NCI-H1048 (cell line): ENCODE data around the gene UHRF1.
"Not testable (repeated sequence)": the region's sequence is repeated elsewhere in the genome, so short reads cannot be mapped to it uniquely, and the experiment has no call there.

Source experiments
- DNase-seq: peaks from one replicate; lab custom pipeline; 2025; lab: John Stamatoyannopoulos, UW

The UHRF1 gene

DNA sequence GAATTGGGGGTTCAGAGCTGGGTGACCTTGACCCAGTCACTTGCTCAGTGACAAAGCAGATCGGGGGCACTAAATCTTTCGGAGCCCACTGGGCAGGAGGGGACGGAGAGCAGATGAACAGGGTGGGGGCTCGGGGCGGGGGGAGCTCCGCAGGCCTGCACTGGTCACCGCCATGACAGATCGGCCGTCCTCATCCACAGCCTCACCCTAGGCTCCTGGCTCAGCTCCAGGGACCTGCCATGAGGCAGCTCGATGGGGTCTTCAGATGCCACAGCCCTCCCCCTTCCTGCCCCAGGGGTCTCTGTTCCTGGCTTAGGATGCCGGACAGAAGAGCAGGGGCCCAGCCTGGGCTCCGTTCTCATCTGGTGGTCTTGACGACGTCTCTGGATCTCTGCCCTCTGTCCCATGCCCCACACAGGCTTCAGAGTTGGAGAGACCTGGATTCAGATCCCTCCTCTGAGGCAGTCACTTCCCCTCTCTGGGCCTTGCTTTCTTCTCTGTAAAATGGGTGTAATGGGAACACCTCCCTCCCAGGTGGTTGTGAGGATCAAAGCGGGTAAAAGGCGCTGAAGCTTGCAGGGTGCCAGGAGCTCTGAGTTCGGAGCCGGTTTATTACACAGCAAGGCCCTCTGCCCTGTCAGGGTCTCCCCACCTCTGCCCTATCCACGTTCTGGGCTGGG, 62.7 kb downstream of the UHRF1 start:
- DNase-seq: no peak

DNA sequence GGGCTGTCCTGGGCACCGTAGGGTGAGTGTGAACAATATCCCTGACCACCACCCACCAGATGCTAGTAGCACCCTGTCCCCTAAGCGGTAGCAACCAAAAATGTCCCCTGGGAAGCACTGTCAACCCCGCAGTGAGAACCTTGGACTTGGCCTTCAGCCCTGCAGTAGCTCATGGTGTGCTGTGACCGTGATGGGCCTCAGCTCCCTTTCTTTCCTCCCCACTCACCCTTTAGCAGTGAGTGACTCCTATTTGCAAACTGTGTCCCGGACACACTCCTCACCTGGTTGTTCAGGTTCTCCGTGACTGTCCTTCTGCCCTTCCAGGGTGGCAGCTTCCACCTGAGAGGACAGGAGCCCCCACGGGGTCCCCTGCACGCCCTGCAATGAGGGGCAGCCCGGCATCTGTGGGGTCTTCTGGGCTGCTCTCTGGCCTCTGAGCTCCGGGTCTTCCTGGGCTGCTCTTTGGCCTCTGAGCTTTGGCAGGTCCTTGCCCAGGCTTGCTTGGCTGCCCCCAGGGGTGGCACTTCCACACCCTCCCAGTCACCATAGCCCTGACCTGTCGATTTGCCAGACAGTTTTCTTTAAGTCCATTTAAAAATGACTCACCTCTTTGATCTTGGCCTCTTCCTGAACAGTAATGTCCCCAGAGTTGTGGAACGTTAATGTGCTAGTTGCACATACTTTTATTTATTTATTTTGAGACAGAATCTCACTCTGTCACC, 63.4 kb downstream of the UHRF1 start:
- DNase-seq: no peak

DNA sequence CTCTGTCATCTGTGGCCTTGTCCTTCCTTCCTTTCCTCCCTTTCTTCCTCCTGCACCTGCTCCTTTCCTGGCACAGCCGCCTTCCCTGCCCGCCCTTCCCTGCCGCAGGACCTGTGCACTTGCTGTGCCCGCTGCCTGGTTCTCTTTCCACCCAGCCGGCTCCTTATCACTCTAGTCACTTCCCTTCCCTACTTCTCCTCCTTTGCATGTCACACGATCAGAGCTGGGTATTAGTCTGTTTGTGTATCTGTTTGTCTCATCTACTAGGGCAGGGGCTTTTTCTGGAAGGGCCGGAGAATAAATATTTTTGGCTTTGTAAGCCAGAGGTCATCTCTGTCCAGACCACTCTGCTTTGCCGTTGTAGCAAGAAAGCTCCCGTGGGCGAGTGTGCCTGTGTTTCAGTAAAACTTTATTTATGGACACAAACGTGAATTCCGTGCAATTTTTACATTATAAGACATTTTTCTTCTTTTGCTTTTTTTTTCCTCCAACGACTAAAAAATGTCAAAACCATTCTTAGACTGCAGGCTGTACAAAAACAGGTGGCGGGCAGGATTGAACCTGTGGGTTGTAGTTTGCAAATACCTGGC, 65.7 kb downstream of the UHRF1 start:
- DNase-seq: no peak

DNA sequence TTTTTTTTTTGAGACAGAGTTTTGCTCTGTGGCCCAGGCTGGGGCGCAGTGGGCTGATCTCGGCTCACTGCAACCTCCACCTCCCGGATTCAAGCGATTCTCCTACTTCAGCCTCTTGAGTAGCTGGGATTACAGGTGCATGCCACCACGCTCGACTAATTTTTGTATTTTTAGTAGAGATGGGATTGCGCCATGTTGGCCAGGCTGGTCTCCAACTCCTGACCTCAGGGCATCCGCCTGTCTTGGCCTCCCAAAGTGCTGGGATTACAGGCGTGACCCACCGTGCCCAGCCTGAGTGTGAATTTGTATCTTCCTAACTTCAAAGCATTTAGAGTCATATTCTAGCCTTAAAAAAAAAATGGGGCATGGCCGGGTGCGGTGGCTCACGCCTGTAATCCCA, 66.3 kb downstream of the UHRF1 start:
- not testable (repeated sequence) for DNase-seq

DNA sequence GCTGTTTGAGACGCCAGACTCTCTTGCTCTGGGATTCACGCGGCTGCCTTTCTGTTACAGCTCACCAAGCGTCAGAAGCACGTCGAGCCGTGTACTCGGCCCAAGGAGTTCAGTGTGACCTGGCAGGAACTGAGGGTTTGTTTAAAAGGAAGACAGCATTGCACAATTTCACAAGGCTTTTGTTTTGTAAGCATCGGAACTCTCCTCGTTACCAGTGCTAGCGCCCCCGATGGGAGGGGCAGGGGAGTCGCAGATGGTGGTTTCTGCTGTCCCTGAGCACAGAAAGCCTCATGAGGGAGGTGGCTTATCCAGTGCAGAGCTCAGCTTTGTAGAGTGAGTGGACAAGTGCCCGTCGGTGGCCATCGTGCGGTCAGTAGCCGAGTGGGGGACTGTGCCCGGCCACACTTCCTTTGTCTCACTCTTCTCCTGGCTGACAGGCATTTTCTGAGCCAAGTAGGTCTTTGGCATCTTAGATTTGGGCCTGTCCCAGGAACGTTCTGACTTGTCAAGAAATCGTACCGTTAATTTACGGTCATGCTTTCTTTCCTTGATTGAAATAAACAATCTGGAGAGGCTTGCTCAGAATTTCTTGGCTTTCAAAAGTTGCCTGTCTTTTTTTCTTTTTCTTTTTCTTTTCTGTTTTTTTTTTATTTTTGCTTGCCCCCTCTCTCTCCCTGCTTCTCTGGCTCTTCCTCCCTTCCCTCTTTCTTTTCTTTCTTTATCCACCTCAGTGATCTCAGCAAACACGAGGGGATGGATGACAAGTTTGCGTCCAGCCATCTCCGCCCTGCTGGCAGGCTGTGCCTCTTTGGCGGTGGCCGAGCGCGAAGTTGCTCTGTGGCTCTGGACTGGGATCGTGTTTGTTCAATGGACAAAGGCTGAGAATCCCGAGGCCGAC, 67.3 kb downstream of the UHRF1 start:
- no peak for DNase-seq

DNA sequence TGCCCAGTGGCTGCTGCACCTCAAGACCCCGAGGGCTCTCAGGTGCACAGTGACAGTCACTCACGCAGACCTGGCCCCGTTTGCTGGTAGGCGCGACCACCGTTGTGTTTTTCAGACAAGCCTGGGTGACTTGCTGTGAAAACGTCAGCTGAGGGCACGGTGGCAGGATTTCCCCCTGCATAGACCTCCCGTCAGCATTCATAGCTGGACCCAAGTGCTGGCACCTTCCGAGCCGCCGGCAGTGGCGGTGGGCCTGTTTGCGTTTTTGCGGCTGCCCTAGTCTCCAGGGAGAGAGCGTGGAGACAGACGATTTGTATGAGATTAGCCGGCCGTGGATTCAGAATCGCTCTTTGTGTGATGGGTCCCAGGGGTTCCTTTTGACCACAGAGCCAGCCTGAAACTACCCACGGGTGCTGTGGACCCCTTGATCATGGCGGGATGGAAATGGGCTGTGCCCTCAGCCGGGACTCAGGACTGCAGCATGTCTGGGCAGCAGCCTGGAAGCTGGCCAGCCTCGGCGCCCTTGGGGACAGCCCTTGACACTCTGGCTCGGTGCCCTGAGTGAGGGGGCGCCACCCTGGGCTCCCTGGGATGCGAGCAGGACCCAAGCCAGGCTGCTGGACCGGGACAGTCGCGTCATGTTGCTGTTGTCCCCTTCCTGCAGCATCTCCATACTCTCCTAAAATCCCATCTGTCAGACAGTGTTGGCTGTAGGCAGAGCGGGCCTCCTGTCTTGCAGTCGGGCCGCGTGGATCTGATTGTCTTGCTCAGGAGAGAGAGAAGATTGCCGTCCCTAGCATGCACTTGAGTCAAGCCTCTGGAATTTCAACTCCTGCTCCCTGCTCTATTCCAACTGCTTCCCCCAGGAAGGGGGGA, 68.2 kb downstream of the UHRF1 start:
- no peak for DNase-seq

DNA sequence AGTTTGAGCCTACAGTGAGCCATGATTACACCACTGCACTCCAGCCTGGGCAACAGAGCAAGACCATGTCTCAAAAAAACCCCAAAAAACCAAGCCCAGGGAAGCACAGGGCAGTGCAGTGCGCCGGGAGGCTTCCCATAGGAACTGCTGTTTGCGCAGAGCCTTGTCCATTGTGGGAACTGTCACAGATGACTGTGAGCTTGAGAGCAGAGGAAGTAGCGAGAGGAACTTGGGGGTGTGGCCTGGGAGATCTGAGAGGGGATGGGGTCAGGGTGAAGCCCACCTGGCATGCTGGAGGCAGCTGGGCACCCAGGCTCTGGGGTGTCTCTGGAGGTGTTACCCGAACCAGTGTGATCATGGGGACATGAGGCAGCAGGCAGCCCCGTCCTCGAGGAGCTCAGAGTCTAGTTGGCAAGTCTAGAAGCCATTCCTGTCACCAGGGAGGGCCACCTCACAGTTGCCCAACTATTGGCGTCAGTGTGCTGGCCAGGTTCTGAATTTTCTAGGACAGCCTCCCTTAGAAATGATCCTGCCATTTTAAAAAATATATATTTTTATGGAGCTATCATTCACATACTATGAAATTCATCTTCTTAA, 70.0 kb downstream of the UHRF1 start:
- no peak for DNase-seq

DNA sequence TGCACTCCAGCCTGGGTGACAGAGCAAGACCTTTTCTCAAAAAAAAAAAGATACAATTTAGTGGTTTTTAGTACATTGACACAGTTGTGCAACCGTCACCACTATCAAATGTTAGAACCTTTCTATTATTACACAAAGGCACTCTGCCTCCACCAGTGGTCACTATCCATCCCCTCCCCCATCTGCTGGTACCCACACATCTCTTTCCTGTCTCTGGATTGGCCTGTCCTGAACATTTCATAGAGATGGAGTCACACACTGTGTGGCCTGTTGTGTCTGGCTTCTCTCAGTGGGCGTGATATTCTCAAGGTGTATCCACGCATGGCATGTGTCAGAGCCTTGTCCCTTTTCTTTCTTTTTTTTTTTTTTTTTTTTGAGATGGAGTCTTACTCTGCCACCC, 70.8 kb downstream of the UHRF1 start:
- DNase-seq: no peak

DNA sequence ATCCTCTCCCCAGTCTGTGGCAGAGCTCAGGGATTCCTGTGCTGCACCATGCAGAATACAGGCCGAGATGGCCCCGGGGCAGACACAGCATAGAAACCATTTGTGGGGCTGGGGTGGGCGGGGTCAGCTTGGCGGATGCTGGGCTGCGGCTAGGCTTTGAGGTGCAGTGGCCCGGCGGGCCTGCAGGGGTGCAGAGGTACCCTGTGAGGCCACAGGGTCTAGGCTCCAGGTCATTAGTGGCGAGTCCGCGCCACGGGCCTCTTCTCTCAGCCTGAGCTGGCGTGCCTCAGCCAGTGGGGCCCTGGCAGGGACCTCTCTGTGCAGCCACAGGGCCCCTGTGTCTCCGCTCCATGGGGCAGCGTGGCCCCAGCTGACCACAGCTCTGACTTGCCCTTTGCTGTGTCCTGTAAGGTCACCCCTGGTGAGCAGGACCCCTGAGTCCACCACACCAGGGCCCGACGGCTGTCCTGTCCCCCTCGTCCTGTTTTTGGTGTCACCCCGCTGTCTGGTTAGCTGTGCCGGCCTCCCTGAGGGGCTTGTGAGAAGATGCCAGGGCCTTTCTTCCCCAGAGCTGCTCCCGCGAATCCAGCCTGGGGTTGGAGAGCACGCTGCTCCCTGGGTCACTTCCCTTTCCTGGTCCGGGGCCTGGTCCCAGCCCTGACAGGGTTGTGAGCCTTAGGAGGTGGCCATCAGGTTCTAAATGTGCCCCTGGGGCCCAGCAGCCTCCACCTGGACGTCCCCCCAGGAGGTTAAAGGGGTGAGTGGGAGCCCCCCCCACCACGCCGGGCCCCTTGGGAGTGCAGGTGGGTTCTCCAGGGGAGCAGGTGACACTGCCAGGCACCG, 71.8 kb downstream of the UHRF1 start:
- DNase-seq: no peak

DNA sequence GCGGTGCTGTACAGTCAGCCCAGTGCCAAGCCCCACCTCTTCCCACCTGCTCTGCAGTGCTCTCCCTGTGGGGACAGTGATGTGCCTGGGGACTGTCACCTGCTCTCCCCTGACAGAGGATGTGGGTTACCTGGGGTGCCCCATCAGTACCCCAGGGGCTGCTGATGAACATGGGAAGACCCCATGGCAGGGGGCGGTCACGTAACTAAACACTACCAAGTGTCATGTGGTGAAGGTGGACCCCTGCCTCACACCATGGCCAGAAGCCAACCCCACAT, 72.3 kb downstream of the UHRF1 start:
- DNase-seq: no peak

DNA sequence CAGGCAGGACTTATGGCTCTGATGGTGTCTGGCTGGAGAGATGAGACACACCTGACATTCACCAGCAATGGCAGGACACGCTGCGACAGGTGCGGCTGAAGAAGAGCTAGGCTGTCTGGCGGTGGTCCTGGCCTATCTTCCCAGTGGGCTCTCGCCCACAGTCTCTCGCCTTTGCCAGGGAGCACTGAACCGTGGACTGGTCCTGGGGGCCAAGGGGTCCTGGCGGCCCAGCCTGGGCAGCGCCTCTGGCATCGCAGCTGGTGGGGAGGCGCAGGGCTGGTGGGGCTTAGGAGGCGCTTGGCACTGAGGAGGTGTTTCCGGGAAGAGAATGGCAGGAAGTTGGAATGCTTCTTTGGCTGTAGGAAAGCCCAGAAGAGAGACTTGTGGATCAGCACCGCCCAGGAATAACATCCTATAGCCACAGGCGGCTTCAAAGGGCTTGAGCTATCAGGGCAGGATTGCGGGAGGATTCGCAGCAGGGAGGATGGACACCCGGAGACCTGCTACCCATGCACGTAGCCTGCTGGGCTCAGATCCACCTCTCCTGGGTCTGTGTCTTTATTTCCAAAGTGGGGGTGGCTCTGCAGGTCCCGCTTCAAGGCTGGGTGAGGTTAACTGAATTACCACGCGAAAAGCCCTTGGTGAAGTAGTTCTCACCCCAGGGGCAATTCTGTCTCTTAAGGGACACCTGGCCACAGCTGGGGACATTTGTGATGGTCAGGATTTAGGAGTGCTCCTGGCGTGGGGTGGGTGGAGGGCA, 74.2 kb downstream of the UHRF1 start:
- no peak for DNase-seq

DNA sequence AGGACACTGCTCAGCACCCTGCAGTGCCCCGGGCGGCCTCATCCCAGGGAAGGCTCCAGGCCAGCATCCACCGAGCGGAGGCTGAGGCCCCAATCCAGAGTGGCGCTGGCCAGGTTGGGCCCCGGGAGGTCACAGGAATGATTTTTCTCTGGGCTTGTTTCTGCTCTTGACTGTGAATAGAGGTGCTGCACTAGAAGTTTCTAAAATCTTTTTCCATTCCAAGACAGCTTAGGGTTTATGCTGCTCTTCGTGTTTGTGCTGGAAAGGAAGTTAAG, 74.7 kb downstream of the UHRF1 start:
- DNase-seq: no peak

DNA sequence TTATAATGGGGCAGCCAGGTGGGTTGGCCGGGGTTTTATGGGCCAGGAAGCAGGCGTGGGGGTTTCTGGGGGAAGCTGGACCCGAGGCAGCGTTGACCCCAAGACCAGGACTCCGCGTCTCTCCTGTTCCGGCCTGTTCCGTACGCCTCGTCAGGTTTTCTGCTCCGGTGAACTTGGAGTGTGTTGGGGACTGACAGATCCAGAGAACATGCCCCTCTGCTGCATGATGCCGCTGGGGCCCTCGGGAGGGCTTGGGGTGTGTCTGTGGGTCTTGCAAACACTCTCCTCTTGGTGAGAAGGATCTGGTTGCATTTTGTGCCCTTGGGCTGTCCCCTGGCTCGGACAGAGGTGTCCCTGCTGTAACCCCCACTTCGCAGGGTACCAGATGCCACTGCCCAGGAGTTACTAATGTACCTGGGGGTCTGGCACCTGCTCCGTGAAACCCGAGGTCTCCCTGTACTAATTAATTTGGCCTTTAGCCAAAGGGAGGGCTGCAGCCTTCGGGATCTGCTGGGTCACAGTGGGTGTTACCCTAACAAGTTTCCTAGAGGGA, 75.2 kb downstream of the UHRF1 start:
- DNase-seq: no peak

DNA sequence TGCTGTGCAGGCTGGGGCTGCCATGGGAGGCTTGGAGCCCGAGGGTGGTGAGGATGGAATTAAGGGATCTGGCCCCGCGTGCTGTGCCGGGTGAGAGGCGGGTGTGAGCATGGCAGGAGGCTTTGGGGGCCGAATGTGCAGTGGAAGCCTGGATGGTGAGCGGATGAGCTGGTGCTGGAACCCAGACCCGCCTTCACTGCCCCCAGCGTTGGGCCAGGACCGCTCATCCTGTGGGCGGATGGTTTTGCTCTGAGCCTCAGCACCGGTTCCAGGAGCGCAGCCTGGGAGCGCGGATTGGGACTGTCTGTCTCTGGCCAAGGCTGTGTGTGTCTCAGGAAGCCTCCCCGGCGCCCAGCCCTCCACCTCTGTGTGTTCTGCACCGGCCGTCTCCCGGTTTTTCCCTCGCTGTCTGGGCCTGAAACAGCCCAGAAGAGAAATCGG, 76.3 kb downstream of the UHRF1 start:
- no peak for DNase-seq

DNA sequence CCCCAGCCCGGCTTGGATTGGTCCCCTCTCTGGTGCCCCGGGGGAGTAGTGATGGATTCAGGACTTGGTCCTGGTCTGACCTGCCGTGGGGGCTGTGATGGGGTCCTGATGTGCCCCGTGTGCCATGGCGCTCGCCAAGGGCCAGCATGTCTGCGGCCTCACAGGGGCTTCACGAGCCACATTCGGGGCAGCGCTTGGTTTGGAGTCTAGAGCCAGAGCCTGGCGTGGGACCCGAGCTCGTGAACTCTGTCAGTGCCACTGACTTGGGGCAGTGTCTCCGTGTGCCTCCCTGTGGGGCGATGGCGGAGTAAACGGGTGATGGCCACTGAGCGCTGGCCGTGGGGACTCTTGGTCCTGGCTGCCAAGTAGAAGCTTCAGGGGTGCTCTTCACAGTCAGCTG, 76.8 kb downstream of the UHRF1 start:
- no peak for DNase-seq

DNA sequence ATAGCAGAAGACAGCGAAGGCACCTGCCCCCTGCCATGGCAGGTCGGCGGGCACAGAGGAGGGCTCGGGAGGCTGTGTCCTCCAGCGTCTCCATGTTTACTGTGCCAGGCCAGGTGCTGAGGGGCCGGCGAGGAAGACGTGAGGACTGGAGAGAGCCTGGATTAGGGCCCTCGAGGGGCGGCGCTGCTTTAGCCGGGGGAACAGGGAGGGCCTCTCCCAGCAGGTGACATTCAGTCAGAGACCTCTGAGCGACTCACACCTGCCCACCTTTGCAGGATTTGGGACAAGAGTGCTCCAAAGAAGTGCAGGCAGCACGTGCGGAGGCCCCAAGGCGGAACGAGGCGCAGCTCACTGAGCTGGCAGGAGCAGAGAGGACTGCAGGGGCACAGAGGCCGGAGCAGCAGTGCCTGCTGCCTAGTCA, 77.2 kb downstream of the UHRF1 start:
- DNase-seq: no peak

DNA sequence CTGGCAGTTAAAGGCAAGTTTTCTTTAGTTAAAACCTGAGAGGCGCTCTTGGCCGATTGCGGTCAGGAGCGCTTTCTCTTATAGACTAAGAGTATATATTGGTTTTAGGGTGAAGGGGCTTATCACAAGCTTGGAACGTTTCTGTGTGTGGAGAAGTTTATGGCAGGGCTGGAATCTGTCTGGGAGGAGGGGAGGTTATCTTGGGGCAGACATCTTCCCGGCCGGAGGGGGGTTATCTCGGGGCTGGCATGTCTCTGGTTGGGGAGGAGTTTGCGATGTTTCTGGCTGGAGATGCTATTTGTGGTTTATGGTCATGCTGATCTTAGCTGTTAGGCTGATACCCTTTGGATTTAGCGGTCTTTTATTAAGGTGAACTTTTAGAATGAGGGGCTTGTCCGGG, 78.0 kb downstream of the UHRF1 start:
- DNase-seq: no peak

DNA sequence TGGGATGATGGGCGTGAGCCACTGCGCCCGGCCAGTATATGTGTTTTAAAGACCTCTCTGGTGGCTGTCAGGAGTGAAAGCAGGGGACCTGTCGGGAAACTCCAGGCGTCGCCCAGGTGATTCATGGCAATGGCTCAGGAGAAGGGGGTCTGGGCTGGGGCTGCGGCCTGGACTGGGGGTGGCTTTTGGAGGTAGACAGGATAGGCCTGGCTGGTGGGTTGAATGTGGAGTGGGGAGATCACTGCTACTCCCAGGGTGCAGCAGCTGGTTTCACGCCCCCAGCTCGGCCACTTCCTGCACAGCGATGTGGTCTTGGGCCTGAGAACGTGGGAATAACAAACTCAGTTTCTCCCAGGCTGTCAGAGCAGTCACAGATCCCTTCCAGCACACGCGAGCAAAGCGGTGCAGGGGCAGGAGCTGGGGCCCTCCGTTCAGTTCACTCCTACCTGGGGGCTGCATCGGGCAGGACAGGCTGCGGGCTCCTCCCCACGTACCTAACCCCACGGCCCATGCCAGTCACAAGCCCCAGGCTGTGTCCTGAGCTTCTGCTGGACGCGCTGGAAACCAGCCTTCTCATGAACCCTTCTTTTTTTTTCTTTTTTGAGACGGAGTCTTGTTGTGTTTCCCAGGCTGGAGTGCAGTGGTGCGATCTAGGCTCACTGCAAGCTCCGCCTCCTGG, 78.5 kb downstream of the UHRF1 start:
- no peak for DNase-seq

DNA sequence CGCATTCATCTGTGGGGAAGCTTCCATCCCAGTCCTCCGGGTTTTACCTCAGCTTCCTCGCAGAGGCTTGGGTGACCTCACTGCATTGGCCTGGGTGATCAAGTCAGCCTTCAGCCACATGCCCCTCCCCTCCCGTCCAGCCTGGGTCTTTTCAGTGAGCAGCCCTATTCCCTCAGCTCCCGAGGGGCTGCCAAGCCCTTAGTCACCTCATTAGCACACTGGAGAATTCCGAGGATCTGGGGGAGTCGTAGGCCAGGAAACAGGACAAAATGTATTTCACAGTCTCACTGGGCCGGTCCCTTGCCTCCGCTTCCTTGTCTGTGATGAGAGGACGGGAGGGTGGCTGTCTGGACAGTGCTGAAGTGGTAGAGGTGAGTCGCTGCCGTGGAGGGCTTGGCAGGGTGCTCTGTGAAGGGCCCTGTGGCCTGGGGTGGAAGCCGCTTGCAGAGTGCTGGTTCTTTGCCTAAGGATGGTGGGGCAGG, 79.5 kb downstream of the UHRF1 start:
- DNase-seq: no peak
